Middle frontal gyrus (tissue), 1 donor: ENCODE measurements around the gene PROSER2.
"Not testable (repeated sequence)": the region's sequence is repeated elsewhere in the genome, so short reads cannot be mapped to it uniquely, and the experiment has no call there.

Experiments used
- DNase-seq: peaks from one replicate; pipeline ENCODE4 v3.0.0-alpha.2; 2015; ENCODE audit warnings: low spot score; ENCODE audit errors: extremely low spot score

The PROSER2 gene

DNA sequence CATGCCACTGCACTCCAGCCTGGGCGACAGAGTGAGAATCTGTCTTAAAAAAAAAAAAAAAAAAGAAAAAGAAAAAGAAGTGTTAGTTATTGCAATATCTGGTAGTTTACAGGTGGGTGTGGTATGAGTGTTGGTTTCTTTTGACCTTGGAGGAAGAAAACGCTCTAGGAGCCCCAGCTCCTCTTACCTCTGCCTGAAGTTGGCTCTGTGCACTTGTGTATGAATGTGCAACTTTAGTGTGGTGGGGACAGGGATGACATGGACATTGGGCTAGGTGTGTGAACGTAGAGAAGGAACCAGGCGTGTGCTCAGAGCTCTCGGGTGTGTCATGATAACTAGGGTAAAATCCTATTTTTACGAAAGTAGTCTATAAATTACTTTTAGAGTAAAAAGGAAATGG lies 11.9 kb downstream of the PROSER2 start:
- no peak for DNase-seq

DNA sequence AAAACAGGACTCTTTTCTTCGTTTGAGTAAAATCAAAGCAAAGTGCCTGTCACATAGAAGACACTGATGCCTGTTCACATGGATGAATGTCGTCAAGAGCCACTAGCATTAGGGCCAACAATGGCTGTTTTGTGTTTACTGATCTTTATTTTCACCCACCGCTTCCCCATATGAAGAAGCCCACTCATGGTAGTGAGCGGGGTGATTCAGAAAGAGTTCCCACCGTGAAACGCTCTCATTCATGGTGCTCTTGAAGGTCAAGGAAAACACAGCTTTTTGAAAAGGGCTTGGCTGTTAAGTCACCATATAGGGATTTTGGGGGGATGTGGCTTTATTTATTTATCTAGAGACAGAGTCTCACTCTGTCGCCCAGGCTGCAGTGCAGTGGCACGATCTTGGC lies 12.5 kb downstream of the PROSER2 start:
- DNase-seq, result no peak

DNA sequence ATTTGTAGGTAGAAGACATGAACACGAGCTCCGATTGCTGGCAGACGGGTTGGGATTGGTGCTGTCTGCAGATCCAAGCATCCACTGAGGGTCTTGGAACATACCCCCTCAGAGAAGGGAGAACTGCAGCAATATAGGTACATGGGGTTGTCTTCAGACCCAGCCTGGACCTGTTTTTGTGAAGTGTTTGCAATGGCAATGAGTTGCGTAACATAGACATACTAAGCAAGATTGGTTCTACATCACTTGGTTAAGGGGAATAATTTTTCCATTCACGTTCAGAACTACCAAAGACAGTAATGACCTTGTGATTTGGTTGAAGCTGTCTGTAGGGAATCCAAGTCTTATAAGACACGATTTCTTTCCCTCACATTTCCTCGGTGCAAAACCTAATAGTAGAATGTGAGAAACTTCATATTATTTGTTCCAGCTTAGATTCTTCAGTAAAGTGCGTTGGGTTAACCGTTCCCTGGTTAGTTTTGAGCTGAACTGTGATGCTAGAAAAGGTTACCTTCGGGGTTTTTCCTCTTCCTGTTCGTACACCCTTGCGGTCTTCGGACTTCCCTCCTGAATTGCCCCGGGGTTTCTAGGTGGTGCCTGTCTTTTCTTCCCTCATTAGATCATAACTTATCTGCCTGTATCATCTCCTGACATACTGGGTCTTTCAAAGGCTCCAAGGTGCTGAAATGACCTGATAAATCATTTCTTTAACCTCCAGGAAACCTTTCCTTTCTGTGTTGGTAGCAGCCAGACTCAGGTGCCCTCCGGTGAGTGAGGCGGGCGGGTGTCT lies 14.4 kb downstream of the PROSER2 start:
- DNase-seq, result no peak

DNA sequence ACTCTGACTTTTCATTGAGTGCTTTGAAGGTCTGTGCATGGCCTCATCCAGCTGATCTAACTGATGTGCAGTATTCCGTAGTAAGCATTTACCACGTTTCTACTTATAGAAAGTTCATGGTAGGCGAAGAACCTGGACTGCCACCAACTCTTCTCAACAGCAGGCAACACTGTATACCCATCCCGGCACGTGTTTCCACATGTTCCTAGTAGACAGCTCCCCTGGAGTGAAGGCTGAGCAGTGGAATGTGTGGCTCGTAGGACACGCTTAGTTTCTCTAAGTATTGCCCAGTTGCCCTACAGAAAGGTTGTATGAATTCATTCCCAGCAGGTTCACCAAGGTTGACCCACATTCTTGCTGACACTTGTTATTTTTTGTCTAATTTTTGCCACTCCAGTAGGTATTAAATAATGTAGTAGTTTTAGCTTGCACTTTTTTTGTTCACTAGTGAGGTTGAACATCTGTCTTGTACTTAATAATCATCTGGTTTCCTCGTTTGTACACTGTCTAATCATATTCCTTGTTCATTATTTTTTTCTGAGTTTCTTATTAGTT lies 15.2 kb downstream of the PROSER2 start:
- no peak for DNase-seq

DNA sequence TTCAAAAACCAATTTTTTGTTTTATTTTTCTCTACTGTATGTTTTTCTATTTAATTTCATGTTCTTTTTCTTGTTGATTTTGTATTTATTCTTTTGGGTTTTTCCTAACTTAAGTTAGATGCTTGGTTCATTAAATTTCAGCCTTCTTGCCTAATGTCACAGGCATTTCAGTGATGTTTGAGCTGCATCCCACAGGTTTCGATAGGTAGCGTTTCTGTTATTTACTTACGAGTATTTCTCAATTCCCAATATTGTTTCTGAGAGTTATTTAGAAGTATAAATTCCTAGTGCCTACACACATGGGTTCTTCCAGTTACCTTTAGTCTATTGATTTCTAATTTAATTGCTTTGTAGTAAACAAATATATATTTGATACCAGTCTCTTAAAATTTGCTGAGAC lies 18.2 kb downstream of the PROSER2 start:
- DNase-seq, result no peak

DNA sequence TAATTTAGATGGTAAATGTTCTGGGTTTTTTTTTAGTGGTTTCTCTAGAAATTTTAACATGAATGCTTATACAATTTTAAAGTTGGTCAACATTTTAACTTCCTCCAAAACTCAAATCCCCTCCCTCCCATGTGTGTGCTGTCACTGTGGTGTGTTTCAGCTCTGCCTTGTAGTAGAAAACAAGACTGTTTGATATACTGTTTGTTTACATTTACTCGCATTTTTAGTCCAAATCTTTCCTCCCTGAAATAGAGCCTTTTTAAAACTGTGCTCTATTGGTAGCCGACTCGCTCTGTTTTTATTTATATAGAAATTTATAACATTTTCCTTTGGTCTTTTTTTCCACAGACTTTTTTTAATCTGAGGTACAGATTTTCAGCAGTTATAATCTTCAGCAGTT lies 19.3 kb downstream of the PROSER2 start:
- DNase-seq, result no peak

DNA sequence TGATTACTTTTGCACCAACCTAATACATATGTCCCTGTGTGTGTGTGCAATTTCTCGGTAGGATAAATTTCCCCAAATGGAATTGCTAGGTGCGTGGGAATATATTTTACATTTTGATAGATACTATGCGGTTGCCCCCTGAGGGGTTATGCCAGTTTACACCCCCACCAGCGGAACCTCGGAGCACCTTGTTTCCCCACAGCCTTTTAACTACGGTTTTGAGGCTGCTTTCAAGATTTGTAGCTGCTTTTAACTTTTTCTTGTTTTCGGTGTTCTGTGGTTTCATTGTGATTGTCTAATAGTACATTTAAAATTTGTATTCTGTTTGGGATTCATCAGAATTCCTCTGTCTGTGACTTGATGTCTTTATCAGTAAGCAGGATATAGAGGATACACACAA lies 22.0 kb downstream of the PROSER2 start:
- no peak for DNase-seq

DNA sequence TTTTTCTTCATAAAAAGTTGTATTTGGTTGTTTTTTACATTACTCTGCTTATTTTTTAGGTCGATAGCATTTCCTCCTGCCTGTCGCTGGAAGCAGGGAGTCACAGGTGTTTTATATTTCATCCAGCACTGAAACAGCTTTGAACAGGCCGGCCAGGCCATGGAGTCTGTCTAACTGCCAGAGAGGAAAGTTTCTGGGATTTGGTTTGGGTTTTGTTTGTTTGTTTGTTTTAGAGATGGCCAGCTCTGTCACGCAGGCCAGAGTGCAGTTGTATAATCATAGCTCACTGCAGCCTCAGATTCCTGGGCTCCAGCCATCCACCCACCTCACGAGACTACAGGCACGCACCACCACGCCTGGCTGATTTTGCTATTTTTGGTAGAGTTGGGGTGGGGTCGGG lies 23.4 kb downstream of the PROSER2 start:
- DNase-seq, result no peak

DNA sequence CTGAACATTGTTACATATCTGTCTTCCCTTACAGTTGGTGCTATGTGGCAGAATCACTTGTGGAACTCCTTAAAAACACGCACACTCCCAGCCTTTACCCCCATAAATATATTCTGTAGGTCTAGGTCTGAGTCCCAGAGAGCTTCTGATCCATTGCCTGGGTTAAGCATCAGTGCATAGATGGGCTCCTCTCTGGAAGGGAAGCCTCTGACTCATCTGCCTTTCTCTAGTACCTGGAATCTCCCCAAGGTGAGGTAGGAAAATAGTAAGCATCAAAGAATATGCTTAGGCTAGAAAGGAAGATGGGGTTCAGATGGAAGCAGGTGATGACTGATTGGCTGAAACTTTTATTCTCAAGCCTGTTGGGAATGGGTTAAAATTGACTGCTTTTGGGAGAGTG lies 26.1 kb downstream of the PROSER2 start:
- no peak for DNase-seq

DNA sequence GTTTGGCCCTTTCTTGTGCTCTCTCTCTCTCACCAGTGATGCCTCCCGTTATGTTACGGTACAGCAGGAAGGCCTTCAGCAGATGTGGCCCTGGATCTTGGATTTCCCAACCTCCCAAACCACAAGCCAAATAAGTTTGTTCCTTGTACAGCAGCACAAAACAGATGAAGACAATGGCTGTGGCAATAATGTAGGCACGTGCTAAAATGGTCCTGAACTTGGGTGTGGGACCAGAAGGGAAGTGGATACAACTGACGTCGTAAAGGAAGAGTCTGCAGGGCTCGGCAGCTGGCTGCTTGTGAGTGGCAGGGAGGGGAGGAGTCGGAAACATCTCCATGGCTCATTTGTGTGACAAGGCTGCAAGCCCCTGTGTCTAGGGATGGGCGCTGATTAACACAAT lies 26.8 kb downstream of the PROSER2 start:
- no peak for DNase-seq

DNA sequence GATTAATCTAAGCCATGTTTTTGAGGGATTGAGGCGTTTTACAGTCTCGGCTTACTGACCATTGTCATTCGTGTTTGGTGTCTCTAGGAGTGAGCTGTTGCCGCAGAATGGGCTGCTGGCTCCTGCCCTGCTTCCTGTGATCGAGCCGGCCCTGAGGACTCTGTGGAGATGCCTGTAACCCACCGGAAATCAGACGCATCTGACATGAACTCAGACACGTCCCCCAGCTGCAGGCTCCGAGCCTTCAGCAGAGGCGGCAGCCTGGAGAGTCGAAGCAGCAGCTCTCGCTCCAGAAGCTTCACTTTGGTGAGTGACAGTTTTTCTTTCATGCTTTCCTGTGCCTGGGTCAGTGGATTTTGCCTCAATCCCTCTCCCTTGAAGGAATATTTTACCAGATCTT lies 28.8 kb downstream of the PROSER2 start:
- DNase-seq, result no peak

DNA sequence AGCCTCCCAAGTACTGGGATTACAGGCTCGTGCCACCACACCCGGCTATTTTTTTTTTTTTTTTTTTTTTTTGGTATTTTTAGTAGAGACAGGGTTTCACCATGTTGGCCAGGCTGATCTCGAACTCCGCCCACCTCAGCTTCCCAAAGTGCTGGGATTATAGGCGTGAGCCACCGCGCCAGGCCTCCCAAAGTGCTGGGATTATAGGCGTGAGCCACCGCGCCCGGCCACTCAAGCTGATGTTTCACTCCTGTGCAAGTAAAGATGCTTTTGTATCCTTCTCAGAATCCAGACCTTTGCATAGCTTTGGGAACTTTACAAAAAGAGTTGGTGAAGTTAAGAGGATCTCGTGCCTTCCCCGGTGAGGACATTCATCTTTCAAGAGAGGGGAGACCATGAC lies 29.5 kb downstream of the PROSER2 start:
- DNase-seq, result not testable (repeated sequence)

DNA sequence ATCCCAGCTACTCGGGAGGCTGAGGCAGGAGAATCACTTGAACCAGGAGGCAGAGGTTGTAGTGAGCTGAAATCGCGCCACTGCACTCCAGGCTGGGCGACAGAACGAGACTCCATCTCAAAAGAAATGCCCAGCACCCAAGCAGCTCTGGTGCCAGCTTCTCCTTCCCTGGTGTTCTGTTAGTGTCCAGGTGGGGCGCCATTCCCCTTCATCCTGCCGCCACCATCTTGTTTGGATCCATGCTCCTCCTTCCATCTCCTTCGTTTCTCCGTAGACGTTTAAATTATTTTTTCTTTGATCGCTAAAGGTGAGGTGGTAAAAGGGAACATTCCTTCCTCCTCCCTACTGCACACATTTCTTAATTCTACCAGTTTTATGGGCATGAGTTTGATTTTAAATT lies 30.3 kb downstream of the PROSER2 start:
- DNase-seq, result no peak

DNA sequence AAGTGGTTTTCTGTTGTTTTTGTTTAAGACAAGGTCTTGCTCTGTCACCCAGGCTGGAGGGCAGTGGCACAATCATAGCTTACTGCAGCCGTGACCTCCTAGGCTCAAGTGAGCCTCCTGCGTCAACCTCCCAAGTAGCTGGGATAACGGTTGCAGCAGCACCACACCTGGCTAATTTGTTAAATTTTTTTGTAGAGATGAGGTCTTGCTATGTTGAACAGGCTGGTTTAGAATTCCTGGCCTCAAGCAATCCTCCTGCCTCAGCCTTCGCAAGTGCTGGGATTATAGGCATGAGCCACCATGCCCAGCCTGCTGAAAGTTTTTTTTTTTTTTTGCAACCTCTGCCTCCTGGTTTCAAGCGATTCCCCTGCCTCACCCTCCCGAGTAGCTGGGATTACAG lies 31.1 kb downstream of the PROSER2 start:
- DNase-seq, result no peak

DNA sequence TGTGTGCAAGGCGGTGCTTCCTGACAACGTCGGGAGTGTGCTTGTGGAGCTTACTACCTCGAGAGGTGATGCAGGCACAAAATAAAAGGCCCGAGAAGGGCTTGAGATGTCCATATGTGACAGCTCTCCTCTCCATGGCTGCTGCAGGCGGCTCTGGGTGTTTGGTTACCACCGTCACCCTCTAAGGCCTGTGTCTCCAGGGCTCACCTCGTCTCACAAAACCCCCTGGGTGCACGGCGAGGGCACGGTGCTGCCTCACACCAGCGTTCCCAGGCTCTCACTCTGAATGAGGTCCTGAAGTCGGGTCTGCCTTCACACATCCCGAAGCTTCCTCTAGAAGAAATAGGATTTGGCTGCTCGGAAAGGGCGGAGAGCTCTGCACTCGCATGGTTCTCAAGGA lies 32.9 kb downstream of the PROSER2 start:
- DNase-seq, result no peak

DNA sequence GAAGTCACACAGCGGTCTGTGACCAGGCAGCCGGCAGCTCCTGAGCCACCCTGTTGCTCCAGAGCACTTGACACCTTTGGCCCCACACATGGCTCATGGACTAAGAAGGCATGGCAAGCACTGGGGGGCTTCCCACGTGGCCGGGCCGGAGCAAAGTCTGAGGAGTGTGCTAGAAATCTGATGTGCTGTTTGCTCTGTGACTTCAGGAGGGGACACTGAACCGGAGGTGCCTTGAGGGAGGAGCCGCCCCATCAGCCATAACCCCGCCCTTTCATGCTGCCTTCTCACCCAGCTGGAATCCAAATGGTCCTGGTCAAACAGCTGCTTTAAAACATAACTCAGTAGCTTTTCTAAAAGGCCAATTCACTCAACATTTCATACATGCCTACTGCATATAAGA lies 33.5 kb downstream of the PROSER2 start:
- no peak for DNase-seq

DNA sequence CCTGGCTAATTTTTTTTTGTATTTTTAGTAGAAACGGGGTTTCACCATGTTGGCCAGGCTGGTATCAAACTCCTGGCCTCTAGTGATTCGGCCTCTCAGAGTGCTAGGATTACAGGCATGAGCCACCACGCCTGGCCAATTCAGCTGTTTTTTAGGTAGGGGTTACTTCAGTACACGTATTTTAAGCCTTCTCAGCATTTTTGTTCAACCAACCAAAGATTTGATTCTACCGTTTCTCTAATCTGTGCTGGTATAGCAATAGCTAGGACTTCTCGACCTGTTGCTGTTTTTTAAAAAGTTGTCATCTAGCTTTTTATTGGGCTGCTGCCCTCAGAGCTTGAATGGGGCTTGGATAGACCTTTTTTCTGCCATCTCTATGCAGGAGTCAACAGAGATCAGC lies 34.9 kb downstream of the PROSER2 start:
- DNase-seq, result no peak

DNA sequence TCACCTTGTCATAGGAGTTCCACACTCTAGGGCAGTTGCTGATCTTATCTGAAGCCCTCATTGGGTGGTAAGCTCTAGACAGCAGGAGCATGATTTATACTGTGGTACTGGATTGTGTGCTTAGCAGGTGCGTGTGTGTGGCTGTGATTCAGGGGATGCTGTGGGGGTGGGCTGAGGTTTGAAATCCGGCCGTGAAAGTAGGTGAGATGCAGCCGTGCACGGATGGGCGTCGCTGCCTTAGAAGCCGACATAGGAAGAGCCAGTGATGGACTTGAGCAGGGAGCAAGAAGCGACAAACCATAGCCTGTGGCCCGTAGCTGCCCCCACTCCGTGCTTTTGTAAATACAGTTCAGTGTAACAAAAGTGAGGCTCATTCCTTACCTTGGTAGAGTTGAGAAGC lies 38.2 kb downstream of the PROSER2 start:
- DNase-seq, result no peak

DNA sequence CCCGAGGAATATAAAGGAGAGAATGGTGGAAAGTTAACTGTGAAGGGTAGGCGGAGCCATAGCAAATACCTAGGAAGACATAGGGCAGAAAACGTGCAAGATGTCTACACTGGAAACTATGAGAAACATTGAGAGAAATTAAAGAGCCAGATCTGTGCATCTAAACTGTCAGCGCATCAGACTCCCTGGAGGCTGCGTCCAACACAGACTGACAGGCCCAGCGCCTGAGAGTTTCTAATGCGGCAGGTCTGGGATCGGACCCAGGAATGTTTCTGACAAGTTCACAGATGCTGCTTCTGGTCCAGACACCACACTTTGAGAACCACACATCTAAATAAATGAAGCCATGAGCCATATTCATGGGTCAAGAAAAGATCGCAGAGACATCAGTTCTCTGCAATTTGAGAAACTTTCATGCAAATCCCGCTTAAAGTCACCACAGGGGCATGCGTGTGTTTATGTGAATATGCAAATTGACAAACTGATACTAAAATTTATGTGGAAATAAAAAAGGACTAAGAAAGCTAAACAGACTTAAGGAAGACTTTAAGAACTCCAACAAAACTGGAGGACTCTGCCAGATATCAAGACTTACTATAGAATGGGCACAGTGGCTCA lies 38.8 kb downstream of the PROSER2 start:
- DNase-seq, result no peak

DNA sequence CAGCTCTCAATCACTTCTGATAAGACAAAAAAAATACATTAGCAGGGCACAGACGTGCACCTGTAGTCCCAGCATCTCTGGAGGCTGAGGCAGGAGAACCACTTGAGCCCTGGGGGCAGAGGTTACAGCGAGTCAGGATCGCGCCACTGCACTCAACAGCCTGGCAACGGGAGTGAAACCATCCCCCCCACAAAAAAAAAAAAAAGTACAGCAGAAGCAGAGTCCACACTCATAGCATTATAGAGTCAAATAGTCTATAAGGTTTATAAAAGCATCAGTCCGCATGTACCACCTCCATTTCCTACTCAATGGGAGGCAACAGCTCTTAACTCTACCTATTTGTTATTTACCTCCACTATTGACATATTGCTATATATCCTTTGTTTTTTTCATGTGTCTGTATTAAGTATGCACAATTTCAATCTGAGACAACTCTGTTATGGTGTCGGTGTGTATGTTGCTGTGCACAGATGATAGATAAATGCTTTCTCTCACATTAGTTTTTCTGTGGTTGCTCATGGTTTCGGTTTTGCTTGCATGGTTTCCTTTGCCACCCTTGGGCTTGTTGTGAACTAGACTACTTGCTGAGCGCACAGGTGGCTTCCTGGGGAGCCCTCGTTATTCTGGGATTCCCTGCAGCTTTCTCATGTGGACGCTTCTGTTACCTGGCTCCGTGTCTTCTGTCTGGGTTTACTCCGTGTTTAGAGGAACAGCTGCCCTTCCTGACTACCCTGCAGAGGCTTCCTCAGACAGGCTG lies 40.4 kb downstream of the PROSER2 start:
- DNase-seq, result no peak

DNA sequence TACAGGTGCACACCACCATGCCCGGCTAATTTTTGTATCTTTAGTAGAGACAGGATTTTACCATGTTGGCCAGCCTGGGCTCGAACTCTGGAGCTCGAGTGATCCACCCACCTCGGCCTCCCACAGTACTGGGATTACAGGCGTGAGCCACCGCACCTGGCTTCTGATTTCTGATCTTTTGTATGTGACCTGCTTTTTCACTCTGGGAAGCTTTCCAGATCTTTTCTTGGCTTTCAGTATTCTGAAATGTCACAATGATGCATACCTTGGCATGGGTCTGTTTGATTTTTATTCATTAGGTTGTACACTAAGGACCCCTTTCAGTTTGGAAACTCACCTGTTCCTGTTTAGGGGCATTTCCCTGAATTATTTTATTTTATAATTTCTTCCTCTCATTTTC lies 41.6 kb downstream of the PROSER2 start:
- DNase-seq, result no peak

DNA sequence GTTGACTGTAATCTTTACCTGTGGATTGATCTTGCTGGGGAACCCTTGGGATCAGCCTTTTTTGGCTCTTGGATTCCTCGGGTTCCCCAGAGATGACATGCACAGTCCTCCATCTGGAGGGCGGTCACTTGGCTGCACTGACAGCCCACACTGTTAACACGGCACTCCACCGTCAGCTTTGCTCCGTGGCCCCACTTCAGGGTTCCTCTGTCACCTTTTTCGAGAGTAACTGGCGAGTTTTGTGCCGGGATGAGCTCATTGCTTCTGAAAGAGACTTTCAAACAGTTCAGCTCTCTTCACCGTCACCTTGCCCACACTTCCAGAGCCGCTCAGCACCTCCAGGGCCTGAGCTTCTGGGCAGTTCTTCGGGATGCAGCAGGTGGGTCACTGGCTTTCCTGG lies 42.4 kb downstream of the PROSER2 start:
- DNase-seq, result no peak
